ENCODE data around the gene TLE6.
"Not testable (repeated sequence)": the region's sequence is repeated elsewhere in the genome, so short reads cannot be mapped to it uniquely, and the experiment has no call there.

TLE6 gene

GRCh38 chr19:2974342-2975041 lies 2.9 kb upstream of the TLE6 start:
- DNase-seq (ENCODE audit: low read depth), result no peak

GRCh38 chr19:2976609-2977000 lies 759 bp upstream of the TLE6 start:
- DNase-seq (ENCODE audit: low read depth), result no peak

DNA sequence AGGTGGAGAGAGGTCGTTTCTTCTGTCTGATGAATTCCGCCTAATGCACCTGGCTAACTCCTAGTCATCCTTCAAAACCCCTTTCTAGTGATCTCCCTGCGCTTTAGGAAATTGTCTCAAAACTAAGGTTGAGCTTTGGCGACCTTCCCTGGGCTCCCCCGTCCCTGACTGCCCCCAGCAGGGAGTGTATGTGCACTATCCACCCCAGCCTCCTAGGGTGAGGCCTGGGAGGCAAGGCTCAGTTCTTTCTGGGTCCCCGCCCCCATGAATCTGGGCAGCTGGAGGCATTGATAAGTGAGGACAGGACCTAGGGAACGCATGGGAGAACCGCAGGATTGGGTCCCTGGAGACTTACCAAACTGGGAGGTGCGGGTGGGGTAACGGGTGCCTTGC lies 378 bp downstream of the TLE6 start:
- no peak for DNase-seq (ENCODE audit: low read depth)

DNA sequence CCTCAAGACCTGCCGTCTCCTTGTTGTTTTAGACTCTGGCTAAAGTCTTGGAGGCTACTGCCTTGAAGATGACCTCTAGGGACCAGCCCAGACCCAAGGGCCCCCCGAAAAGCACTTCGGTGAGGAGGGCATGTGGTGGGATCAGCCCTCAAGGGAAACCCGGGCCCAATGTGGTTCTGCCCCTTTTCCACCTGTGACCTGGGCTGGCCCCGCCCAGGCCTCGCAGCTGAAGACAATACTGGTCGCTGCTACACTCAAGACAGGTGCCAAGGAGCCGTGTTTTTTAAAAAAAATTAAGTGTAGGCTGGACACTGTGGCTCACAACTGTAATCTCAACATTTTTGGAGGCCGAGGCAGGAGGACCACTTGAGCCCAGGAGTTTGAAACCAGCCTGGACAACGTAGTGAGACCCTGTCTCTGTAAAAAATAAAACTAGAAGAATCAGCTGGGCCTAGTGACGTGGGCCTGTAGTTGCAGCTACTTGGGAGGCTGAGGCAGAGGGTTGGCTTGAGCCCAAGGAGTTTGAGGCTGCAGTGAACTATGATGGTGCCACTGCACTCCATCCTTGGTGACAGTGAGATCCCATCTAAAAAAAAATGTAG lies 903 bp downstream of the TLE6 start:
- no peak for DNase-seq (ENCODE audit: low read depth)

DNA sequence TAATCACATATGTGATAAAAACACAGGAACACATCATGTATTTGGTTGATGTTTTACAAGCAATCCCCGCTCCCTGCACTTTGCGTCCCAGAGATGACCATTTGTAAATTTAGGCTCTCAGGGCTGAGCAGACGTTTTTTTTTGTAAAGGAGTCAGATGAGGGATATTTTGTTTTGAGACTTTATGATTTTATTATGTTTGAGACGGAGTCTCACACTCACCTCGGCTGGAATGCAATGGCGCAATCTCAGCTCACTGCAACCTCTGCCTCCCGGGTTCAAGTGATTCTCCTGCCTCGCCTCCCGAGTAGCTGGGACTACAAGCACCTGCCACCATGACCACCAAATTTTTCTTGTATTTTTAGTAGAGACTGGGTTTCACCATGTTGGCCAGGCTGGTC lies 1.4 kb downstream of the TLE6 start:
- no peak for DNase-seq (ENCODE audit: low read depth)

DNA sequence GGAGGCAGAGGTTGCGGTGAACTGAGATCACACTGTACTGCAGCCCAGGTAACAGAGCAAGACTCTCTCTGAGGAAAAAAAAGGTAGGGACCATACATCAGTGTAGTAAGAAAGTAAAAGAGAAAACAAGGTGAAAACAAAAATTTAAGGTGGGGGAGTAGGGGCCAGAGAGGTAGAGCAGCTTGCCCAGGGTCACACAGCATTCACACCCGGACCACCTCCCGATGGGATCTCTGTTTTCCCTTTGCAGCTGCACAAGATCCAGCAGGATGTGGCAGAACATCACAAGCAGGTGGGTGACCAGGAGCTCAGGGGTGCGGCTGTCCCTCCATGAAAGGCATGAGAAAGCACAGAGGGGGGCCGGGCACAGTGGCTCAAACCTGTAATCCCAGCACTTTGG lies 4.5 kb downstream of the TLE6 start:
- no peak for DNase-seq (ENCODE audit: low read depth)

DNA sequence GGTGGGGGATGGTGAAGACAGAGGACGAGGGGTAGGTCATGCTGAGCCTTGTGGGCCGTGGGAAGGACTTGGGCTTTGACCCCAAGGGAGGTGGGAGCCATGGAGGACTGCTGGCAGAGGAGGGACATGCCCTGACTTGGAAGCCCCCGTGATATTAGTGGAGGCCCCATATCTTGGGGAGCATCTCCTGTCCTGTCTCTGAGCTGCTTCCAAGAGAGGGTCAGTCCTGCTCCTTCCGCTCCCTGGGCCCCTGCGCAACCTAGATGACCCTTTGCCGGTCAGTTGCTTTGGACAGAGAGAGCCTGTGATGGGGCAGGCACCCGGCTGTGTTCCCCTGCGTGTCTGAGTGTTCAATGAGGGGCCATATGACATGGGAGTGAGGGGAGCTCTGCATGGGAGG lies 5.2 kb downstream of the TLE6 start:
- no peak for DNase-seq (ENCODE audit: low read depth)

GRCh38 chr19:2982983-2983350 lies 5.6 kb downstream of the TLE6 start:
- no peak for DNase-seq (ENCODE audit: low read depth)

- DNase-seq (ENCODE audit: low read depth), result no peak
These were observed 6.2 kb downstream of the TLE6 start for GRCh38 chr19:2983351-2984214.

GRCh38 chr19:2984215-2984528 lies 6.8 kb downstream of the TLE6 start:
- no peak for DNase-seq (ENCODE audit: low read depth)

GRCh38 chr19:2986951-2987524 lies 9.7 kb downstream of the TLE6 start:
- DNase-seq (ENCODE audit: low read depth), result no peak

- no peak for DNase-seq (ENCODE audit: low read depth)
These were observed 10.4 kb downstream of the TLE6 start for GRCh38 chr19:2987797-2988196.

GRCh38 chr19:2988568-2988967 lies 11.2 kb downstream of the TLE6 start:
- DNase-seq (ENCODE audit: low read depth), result no peak

DNA sequence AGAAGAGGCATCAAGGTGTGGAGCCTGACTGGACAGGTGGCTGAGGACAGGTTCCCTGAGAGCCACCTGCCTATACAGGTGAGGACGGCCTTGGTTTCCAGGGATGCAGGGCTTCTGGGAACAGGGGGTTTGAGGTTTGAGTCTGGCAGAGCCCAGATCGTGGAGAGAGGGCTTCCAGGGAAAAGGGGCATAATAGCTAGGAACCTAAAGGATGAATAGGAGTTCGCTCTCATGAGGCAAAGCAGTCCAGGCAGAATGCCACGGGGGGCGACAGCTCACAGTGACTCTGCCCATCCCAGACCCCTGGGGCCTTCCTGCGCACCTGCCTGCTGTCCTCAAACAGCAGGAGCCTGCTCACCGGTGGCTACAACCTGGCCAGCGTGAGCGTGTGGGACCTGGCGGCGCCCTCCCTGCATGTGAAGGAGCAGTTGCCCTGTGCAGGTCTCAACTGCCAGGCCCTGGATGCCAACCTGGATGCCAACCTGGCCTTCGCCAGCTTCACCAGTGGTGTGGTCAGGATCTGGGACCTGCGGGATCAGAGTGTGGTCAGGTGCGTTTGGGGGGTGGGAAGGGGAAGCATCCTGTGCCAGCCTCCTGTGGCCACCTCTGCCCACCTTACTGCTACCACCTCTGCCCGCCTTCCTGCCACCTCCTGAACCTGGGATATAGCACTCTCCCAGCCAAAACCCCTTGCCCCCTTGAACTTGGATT lies 12.0 kb downstream of the TLE6 start:
- no peak for DNase-seq (ENCODE audit: low read depth)

DNA sequence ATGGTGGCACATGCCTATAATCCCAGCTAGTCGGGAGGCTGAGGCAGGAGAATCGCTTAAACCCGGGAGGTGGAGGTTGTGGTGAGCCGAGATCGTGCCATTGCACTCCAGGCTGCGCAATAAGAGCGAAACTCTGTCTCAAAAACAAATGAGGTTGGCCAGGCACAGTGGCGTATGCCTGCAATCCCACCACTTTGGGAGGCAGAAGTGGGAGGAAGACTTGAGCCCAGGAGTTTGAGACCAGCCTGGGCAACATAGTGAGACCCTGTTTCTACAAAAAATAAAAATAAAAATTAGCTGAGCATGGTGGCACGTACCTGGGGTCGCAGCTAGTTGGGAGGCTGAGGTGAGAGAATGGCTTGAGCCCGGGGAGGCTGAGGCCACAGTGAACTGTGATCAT lies 15.0 kb downstream of the TLE6 start:
- DNase-seq (ENCODE audit: low read depth), result not testable (repeated sequence)

- no peak for DNase-seq (ENCODE audit: low read depth)
These were observed 15.6 kb downstream of the TLE6 start for GRCh38 chr19:2992958-2993357.

DNA sequence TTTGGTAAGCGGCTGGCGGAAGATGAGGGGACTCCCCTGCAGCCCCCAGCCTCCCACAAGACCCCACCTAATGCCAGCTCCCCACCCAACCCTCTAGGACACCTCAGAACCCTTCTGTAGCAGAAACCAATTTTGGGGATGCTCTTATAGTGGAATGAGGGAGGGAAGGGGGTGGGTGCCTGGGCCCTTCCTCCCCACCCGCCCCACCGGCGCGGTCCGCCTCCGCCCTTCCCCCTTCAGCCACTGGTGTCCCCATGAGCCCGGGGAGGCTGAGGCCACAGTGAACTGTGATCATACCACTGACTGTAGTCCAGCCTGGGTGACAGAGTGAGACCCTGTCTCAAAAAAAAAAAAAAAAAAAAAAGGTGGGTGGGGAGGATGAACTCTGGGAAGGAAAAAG lies 16.2 kb downstream of the TLE6 start:
- DNase-seq (ENCODE audit: low read depth), result no peak

- DNase-seq (ENCODE audit: low read depth), result no peak
These were observed 17.3 kb downstream of the TLE6 start for GRCh38 chr19:2994588-2995131.

- no peak for DNase-seq (ENCODE audit: low read depth)
These were observed 20.4 kb downstream of the TLE6 start for GRCh38 chr19:2997720-2998119.

GRCh38 chr19:2998642-2999041 lies 21.3 kb downstream of the TLE6 start:
- no peak for DNase-seq (ENCODE audit: low read depth)

- DNase-seq (ENCODE audit: low read depth), result no peak
These were observed 24.0 kb downstream of the TLE6 start for GRCh38 chr19:3001235-3001800.

GRCh38 chr19:3003046-3003445 lies 25.7 kb downstream of the TLE6 start:
- DNase-seq (ENCODE audit: low read depth), result no peak
